ENCODE data around the gene MBNL1.

- TF ChIP-seq SMC3 (conservative IDR thresholded peaks at IDR 0.05; ENCODE audit: poor library complexity): no peak
- no peak for TF ChIP-seq CTCF (IDR thresholded peaks at IDR 0.05; ENCODE audit: poor library complexity, severe bottlenecking)
These were observed 151.0 kb downstream of the MBNL1 start for GRCh38 chr3:152419748-152420147.

Data from neural cell (in vitro differentiated cells).